Neural progenitor cell (in vitro differentiated cells): ENCODE data around the gene PKNOX2.

ENCODE experiments used
- CTCF ChIP-seq: fragments of 200-600 bp; sonication (generic); IDR thresholded peaks from 2 replicates; pipeline ENCODE4 v1.5.1; 2017; ENCODE audit warnings: antibody characterized with exemption, mild to moderate bottlenecking
- EZH2 ChIP-seq: fragments of 200-600 bp; sonication (generic); IDR thresholded peaks from 2 replicates; pipeline ENCODE4 v1.6.1; 2017; ENCODE audit warnings: antibody characterized with exemption, mild to moderate bottlenecking, moderate library complexity

GRCh38 chr11:125454047-125454446, 289.5 kb downstream of the PKNOX2 start:
- TF ChIP-seq CTCF (no peak), EZH2 (no peak)
